C1 segment of cervical spinal cord (tissue), 14 donors: ENCODE results near the gene OSBPL1A.

ENCODE experiments used
- DNase-seq, 14 donors: peaks; one replicate each; lab custom pipeline; 2025; lab: John Stamatoyannopoulos, UW

Gene OSBPL1A

DNA sequence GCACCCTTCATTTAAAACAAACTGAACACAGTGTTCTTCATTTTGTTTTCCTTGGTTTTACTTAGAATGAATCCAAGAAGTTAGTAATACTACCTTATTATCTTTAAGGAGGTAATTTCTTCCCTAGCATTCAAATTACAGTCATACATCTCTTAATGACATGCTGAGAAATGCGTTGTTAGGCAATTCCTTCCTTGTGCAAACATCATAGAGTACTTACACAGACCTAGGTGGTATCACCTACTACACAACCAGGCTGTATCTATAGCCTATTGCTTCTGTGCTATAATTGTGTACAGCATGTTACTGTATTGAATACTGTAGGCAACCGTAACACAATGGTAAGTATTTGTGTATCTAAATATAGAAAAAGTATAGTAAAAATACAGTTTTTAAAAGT, 267.1 kb downstream of the OSBPL1A start:
- DNase-seq: no peak

DNA sequence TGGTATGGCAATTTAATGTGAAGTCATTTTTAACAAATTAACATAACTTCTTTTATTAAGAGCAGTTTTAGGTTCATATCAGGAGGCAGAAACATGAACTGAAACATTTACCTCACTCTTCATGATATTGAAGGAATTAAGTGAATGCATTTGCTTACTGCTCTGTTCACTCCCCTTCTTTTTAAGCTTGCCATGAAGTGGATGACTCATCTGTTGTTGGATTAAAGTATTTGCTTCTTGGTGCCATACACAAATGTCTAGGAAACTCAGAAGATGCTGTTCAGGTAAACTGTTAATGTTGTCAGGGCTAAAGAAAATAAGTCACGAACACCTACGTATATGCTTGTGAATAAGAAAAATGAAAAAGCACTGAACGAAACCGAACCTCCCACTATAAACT, 268.9 kb downstream of the OSBPL1A start:
- DNase-seq: no peak

DNA sequence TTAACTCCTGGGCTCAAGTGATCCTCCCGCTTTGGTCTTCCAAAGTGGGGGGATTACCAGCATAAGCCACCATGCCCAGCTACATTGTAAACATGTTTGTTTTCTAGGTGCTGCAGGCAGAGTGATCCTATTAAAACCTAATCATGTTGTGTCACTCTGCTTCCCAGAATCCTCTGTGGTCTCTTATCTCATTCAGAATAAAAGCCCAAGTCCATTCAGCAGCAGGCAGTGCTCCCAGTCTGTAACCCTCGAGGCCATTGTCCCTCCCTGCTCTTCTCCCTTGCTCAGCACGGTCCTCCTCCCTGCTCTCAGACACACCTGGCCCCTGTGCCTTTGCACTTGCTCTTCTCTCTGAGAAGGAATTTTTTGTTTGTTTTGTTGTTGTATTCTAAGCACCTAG, 269.9 kb downstream of the OSBPL1A start:
- DNase-seq: no peak

DNA sequence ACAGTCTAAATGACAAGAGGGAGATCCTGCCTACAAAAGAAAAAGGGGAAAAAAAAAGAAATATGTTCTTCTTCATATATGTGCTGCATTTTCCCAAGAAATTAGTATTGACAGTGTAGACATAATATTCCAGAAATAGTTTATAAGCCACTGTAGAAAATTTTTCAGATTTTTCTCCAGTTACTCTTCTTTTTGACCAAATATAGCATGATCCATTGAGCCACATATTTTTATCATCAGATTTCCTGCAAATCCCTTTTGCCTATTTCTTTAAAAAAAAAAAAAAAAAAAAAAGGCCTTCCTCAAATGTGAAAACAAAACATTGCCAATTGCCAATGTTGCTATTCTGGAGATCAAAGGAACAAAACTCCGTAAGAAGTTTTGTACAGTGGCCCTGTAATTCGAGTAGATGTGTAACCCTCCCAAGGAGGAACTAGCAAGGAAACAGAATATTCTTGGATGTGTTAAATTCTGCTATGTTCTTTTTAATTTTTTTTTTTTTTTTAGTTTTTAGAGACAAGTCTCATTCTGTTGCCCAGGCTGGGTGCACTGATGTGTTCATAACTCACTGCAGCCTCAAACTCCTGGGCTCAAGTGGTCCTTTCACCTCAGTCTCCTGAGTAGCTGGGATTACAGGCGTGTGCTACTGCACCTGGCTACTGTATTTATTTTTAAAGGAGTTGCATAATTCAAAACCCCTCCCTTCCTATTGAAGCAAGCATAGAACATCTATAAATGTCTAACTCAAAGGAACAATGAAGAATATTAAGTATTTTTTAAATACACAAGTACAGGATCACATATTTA, 271.3 kb downstream of the OSBPL1A start:
- DNase-seq: no peak

DNA sequence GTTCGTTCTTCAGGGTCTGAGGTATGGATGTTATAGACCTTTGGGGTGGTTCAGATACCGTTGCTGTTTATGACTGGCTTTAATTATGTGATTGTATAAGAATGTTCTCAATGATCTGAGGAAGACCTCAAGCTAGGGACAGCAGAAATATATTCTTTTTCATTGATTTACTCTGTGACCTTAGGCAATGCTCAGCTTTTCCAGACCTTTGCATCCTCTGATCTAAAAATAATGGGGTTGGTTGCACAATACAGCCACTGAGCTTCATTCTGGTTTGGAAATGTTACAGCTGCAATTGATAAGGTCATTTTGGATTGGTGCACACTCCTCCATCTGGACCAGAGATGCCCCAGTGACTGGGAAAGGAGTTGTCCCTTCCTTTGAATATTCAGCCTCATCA, 276.0 kb downstream of the OSBPL1A start:
- no peak for DNase-seq

DNA sequence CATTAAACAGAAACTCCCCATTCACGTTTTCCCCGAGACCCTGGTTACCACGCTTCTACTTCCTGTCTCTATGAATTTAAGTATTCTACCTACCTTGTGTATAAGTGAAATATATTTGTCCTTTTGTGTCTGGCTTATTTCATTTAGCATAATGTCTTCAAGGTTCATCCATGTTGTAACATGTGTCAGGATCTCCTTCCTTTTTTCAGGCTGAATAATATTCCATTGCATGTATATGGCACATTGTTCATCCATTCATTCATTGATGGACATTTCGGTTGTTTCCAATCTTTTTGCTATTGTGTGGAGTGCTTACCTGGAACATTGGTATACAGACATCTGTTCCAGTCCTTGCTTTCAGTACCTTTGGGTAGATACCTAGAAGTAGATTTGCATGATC, 276.9 kb downstream of the OSBPL1A start:
- no peak for DNase-seq

DNA sequence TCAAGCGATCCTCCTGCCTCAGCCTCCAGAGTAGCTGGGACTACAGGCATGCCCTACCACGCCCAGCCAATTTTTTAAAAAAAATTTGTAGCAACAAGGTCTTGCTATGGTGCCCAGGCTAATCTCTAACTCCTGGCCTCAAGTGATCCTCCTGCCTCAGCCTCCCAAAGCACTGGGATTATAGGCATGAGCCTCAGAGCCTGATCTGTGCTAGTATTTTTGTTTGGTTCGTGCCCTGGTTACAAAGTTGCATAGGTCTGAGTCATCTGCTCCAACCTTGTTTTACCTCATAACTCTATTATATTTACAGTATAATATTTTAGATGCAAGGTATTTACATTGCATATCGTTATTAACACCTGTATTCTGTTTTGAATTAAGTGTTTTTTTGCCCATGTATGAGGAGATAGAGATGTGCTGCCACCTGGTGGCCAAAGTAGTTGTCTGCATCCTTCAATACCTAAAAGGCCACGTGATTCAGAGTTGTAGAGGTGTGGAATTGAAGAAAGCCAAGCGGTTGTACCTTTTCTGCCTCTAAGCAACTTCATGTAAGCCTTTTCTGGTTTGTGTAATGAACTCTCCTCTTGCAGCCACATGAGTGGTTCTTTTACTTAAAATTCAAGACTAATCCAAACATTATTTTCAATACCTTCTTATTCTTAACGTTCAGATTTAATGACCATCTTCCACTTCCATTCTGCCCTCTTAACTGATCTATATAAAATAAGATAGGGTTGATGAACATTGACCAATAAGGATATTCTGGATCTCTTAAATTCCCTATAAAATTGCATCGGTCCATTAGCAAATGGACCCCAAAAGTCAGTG, 278.7 kb downstream of the OSBPL1A start:
- DNase-seq: peak in 11 of 14 donors; percentile 2 to 42 (median 9)

DNA sequence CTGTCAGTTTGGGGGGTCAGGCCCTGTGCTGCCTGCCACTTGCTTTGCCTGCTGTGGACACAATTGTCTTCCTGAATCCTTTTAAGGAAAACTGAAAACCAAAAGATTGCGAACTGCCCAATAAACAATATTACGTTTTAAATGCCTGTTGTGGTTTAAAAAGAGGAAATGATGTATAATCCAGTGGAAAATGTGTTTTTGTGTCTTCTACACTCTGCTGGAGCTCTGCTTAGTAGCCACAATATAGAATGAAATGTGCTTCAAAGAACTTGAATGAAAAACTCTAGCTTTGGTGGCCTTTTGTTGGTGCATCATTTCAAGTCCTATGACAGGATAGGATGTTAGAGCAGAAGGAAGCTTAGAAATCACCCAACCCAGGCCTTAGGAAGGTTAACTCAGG, 282.0 kb downstream of the OSBPL1A start:
- DNase-seq: no peak

DNA sequence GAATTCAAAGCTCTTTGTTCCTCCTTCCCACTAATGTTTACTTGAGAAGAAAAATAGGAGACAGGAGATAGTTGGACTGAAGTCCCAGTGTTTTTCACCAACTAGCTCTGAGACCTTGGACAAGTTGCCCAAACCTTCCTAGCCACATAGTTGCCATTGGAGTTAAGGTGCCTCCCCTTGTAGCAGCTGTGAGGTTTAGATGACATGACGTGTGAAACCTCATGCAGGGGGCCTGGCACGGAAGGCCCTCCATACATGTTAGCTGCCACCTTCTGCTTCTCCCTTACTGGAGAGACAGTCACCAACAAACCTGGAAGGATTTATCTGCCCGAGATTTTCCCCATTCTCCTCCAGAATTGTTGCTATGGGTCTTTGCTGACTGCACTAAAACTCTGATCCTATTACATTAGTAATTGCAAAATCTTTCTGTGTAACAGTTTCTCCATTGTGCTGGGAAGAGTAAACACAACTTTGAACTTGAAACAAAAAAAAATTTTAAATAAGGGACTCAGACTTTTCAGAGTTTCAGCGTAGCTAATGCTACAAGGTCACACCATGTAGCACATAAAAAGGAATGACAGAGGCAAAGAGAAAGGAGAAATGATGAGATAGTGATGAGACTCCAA, 282.6 kb downstream of the OSBPL1A start:
- no peak for DNase-seq

DNA sequence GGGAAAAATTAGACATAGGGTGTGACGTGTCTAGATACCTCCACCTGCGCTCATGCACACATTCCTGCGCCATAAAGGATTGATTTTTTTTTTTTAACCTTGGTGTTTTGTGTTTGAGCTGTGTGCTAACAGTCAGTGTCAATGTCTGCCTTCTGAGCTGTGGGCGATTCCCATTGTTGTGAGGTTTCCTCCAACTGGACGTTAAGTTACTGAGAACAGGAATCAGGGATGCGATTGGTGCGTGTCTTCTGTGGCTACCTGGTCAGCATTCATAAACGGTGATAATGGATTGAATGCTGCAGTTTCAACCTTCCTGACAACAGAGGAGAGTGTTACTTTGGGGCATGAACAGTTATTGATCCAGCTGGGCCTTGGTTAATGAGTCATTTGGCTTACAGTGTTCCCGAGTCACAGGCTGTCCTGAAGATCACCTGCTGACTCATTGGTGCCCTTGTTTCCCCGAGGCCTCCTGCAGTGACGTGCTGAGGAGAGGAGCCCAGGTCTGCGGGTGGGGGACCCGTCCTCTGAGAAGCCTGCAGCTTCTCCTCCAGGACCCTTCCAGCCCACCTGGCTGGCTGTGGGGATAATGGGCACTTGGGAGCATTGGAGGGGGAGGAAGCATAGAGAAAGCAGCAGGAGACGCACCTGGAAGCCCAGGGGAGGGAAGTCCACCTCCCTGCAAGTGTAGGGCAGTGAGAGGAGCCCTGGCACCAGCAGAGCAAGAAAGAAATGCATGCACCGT, 284.6 kb downstream of the OSBPL1A start:
- DNase-seq: no peak

DNA sequence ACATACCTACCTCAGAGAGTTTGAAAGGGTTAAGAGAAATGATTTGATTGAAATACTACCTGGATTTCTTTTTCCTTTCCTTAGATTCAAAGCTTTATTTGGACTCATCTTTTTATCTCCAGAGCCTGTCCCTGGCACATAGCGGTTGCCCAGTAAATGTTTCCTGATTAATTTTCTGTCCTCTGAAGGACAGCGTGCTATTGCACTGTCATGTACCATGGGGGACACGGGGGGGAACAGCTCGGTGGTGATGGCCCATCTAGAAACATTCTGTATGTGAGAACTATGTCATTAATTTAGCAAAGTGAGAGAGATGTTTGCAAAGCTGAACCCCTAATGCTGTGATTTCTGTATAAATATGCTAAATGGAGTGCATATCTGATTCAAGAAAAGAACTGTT, 285.2 kb downstream of the OSBPL1A start:
- no peak for DNase-seq
